Thoracic aorta (tissue), 2 donors: ENCODE measurements around the gene HOXD13. TPM values are rescaled to one million over a fixed set of nuclear protein-coding genes. Genes with fewer than 3 reads are reported as not detected.

Experiments
- ATAC-seq: fragments of 150-250 bp; one replicate; pipeline ENCODE4 v1.8.0; 2017; ENCODE audit warnings: low read depth; ENCODE audit not compliant: insufficient number of reproducible peaks, low FRiP score
- DNase-seq: peaks from one replicate; pipeline ENCODE4 v3.0.0-alpha.2; 2020; ENCODE audit warnings: low spot score
- H3K27ac ChIP-seq, 2 donors: fragments of 200-600 bp; sonication (generic); 1 replicate in 1 of 2; 2 replicates in 1 of 2; pipeline ENCODE4 v1.5.1; 2016; ENCODE audit warnings: mild to moderate bottlenecking in 2 of 2, moderate library complexity in 2 of 2
- H3K27me3 ChIP-seq: fragments of 200-600 bp; sonication (generic); replicated peaks from 2 replicates; pipeline ENCODE4 v1.6.0; 2016; ENCODE audit warnings: mild to moderate bottlenecking; ENCODE audit not compliant: insufficient read depth
- H3K36me3 ChIP-seq: fragments of 200-600 bp; sonication (generic); one replicate; pipeline ENCODE4 v1.5.1; 2016
- H3K4me1 ChIP-seq, 2 donors: fragments of 200-600 bp; sonication (generic); 1 replicate in 1 of 2; 2 replicates in 1 of 2; pipeline versions ENCODE4 v1.5.1 to v1.6.0; 2016; ENCODE audit warnings: low read depth in 2 of 2, mild to moderate bottlenecking in 1 of 2; ENCODE audit not compliant: control insufficient read depth in 1 of 2
- H3K4me3 ChIP-seq: fragments of 200-600 bp; sonication (generic); 2 replicates; pipeline ENCODE4 v1.5.1; 2016; ENCODE audit warnings: mild to moderate bottlenecking
- H3K9me3 ChIP-seq: fragments of 200-600 bp; sonication (generic); 2 replicates; pipeline ENCODE4 v1.5.1; 2016
- total RNA-seq, 2 donors: library from RNA; depleted of rRNA; stranded (reverse); fragments of >200 nt; gene quantifications; one replicate each; pipeline versions ENCODE4 v1.1.0 to v1.2.3, GENCODE V29; 2016
- TF ChIP-seq, protein P1 (sequence below): fragments of 200-600 bp; sonication (generic); IDR thresholded peaks from one replicate; pipeline ENCODE4 v1.5.1; 2019; ENCODE audit warnings: antibody characterized with exemption

Gene HOXD13
- total RNA-seq, 2 donors from 2014 or later: not detected

DNA sequence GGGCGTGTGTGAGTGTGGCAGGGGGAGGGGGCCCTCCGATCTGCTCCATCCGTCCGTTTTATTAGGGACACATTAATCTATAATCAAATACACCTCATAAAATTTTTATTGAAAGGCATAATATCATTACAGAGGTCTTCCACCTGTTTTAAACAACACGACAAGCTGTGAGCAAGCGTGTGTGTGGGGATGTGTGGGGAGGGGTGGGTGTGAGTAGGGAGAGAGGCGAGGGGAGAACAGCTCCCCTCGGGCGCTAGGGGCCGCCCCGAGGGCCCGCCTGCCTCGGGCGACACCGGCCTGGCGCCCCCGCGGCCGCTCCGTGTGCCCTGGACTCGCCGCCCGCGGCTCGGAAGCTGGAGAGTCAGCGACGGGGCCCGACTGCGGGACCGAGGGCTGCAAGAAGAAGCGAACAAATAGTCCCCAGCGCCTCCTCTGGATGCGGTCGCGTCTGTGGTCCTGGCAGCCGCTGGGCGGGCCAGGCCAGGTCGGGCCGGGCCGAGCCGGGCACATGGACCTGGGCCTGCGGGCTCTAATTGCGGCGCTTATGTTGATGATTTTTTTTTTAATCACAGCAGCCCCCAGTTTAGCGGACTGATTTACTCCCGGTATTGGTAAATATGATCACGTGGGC lies 29.6 kb downstream of the HOXD13 start:
- Histone ChIP-seq H3K36me3 (no peaks in the 10 kb centered on the region), H3K27me3 (peaks cover 49% of the 10 kb centered on the region), H3K27ac (peak overlapping the region in 1 of 2 donors; percentile 10), H3K4me1 (peaks cover 7 to 22% of the 10 kb centered on the region in 2 donors), H3K4me3 (peak overlapping the region; percentile 72), H3K9me3 (no peaks in the 10 kb centered on the region)
- DNase-seq: no peak
- ATAC-seq: no peak
- TF ChIP-seq, protein P1, sequence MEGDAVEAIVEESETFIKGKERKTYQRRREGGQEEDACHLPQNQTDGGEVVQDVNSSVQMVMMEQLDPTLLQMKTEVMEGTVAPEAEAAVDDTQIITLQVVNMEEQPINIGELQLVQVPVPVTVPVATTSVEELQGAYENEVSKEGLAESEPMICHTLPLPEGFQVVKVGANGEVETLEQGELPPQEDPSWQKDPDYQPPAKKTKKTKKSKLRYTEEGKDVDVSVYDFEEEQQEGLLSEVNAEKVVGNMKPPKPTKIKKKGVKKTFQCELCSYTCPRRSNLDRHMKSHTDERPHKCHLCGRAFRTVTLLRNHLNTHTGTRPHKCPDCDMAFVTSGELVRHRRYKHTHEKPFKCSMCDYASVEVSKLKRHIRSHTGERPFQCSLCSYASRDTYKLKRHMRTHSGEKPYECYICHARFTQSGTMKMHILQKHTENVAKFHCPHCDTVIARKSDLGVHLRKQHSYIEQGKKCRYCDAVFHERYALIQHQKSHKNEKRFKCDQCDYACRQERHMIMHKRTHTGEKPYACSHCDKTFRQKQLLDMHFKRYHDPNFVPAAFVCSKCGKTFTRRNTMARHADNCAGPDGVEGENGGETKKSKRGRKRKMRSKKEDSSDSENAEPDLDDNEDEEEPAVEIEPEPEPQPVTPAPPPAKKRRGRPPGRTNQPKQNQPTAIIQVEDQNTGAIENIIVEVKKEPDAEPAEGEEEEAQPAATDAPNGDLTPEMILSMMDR: no peak

DNA sequence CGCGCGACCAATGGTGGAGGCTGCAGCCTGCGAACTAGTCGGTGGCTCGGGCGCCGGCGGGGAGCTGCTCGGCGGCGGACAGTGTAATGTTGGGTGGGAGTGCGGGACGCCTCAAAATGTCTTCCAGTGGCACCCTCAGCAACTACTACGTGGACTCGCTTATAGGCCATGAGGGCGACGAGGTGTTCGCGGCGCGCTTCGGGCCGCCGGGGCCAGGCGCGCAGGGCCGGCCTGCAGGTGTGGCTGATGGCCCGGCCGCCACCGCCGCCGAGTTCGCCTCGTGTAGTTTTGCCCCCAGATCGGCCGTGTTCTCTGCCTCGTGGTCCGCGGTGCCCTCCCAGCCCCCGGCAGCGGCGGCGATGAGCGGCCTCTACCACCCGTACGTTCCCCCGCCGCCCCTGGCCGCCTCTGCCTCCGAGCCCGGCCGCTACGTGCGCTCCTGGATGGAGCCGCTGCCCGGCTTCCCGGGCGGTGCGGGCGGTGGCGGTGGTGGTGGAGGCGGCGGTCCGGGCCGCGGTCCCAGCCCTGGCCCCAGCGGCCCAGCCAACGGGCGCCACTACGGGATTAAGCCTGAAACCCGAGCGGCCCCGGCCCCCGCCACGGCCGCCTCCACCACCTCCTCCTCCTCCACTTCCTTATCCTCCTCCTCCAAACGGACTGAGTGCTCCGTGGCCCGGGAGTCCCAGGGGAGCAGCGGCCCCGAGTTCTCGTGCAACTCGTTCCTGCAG lies 30.3 kb downstream of the HOXD13 start, which contains the start of gene HOXD9:
Gene HOXD9, plus strand, starts transcription at position 37 of the 728 bp plus-strand sequence. Its CDS starts 50 bp downstream, at position 87.
- Histone ChIP-seq H3K36me3 (no peaks in the 10 kb centered on the region), H3K9me3 (no peaks in the 10 kb centered on the region), H3K4me3 (peak within 1 kb of the TSS; percentile 72), H3K27me3 (peaks cover 42% of the 10 kb centered on the region), H3K4me1 (peaks cover 7 to 29% of the 10 kb centered on the region in 2 donors), H3K27ac (peak within 1 kb of the TSS in 1 of 2 donors; percentile 10)
- DNase-seq: no peak
- ATAC-seq: no peak
- TF ChIP-seq, protein P1: no peak

DNA sequence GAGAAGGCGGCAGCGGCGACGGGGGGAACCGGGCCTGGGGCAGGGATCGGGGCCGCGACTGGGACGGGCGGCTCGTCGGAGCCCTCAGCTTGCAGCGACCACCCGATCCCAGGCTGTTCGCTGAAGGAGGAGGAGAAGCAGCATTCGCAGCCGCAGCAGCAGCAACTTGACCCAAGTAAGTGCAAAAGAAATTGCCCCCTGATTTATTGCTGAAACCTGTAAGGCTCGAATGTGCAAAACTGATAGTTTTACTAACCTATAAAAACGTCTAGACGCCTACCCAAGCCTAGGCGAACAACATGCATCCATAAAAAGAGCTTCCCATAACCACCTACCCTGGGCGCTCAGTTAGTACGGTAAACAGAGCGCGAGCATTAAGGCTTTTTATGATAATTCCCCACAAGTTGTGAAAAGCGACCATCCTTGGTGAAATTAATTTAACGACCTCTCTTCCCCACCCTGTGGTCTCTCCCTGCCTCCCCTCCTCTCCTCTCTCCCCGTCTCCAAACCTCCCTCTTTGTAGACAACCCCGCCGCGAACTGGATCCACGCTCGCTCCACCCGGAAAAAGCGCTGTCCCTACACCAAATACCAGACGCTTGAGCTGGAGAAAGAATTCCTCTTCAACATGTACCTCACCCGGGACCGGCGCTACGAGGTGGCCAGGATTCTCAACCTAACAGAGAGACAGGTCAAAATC lies 31.0 kb downstream of the HOXD13 start:
- no peaks in the 10 kb centered on the region for H3K9me3 ChIP-seq
- ATAC-seq (no peak), DNase-seq (no peak)
- H3K36me3 ChIP-seq: no peaks in the 10 kb centered on the region
- H3K4me3 ChIP-seq: peak overlapping the region; percentile 72
- H3K27ac ChIP-seq: no peak overlapping the region
- H3K27me3 ChIP-seq: peaks cover 35% of the 10 kb centered on the region
- H3K4me1 ChIP-seq: peaks cover 7 to 34% of the 10 kb centered on the region in 2 donors
- TF ChIP-seq, protein P1: no peak

DNA sequence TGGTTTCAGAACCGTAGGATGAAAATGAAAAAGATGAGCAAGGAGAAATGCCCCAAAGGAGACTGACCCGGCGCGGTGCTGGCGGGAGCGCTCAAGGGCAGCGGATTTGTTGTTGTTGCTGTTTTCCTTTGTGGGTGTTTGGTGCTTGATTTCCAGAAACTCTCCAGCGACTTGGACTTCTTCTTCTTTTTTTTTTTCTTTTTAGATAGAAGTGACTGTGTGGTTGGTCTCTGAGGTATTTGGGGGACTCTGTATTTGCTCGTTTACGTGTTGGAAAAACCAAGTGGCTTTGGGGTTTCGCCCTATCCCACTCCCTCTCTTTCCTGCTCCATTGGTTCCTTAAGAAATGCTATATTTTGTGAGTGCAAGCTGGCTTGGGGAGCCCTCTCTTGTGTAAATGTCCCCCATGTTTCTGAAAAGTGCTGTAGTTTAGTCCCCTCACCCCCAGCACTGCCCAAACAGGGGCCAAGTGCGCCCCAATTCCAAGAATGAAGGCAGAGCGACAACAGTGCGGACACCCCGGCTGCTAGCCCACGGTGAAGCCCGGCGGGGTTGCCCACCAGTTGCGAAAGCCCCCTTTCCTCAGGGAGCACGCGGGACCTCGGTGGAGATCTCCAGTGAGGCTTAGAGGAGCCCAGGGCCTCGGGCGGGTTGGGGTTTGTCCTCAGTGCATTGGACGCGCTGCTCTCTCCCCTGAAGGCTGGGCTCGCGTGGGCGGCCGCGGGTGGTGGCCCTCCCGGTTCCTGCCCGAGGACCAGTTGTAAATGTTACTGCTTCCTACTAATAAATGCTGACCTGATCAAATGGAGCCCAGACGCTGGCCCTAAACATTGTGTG lies 31.8 kb downstream of the HOXD13 start:
- Histone ChIP-seq H3K9me3 (no peaks in the 10 kb centered on the region), H3K27ac (no peak overlapping the region), H3K27me3 (peaks cover 34% of the 10 kb centered on the region), H3K4me3 (no peak overlapping the region), H3K4me1 (peaks cover 7 to 42% of the 10 kb centered on the region in 2 donors), H3K36me3 (no peaks in the 10 kb centered on the region)
- no peak for DNase-seq
- TF ChIP-seq, protein P1: no peak
- no peak for ATAC-seq
